ENCODE results near the gene GPANK1. TPM values are rescaled to one million over a fixed set of nuclear protein-coding genes. Genes with fewer than 3 reads are reported as not detected.
A peak's percentile ranks its signal among the peaks of the same experiment; 100 is the strongest.

Gene GPANK1
- total and polyA plus RNA-seq, 12 donors = 7.4 to 61.2 (median 17.2) TPM

DNA sequence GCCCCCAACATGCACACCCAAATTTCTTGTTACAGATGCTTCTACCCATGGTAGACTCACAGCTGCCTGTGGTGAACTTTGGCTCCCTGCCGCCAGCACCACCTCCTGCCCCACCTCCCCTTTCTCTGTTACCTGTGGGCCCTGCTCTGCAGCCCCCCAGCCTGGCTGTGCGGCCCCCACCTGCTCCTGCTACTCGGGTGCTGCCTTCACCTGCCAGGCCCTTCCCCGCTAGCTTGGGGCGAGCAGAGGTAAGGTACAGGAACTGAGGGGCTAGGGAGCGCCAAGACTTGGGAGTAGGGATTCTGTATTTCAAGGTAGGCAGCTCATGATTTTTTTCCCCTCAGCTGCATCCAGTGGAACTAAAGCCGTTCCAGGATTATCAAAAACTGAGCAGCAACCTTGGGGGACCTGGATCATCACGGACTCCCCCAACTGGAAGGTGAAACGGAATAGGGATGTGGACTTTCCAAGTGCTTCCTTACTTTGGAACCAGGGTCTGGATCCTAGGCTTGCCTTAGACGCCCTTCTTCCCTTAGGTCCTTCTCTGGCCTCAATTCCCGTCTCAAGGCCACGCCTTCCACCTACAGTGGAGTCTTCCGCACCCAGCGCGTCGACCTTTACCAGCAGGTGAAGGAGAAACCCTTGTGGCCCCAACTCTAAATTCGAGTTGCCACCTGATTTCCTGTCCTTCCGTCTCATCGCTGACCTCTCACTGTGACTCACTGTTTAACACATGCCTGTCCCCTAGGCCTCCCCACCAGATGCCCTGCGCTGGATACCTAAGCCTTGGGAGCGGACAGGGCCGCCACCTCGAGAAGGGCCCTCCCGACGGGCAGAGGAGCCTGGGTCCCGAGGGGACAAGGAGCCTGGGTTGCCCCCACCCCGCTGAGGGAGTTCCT is 27.9 kb downstream of the GPANK1 start:
- Histone ChIP-seq H3K4me1 (replicated peaks in 1 of 2) (no peaks in the 10 kb centered on the region), H3K36me3 (replicated peaks in 1 of 2) (peaks cover 0 to 98% of the 10 kb centered on the region in 2 donors), H3K9me3 (replicated peaks in 1 of 3) (no peaks in the 10 kb centered on the region), H3K4me3 (no peak overlapping the region), H3K27me3 (no peaks in the 10 kb centered on the region), H3K27ac (peak overlapping the region in 4 of 5 donors; percentile 4 to 66 (median 47))
- TF ChIP-seq POLR2A (IDR thresholded peaks at IDR 0.05) = no peak
- TF ChIP-seq, protein P1, sequence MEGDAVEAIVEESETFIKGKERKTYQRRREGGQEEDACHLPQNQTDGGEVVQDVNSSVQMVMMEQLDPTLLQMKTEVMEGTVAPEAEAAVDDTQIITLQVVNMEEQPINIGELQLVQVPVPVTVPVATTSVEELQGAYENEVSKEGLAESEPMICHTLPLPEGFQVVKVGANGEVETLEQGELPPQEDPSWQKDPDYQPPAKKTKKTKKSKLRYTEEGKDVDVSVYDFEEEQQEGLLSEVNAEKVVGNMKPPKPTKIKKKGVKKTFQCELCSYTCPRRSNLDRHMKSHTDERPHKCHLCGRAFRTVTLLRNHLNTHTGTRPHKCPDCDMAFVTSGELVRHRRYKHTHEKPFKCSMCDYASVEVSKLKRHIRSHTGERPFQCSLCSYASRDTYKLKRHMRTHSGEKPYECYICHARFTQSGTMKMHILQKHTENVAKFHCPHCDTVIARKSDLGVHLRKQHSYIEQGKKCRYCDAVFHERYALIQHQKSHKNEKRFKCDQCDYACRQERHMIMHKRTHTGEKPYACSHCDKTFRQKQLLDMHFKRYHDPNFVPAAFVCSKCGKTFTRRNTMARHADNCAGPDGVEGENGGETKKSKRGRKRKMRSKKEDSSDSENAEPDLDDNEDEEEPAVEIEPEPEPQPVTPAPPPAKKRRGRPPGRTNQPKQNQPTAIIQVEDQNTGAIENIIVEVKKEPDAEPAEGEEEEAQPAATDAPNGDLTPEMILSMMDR (IDR thresholded peaks at IDR 0.05) = no peak
- WGBS, 4 donors = 57 to 65% (median 63%) methylated on average over 17 to 27 of the region's 27 CpGs
- DNase-seq = peak in 5 of 7 donors; percentile 51 to 59 (median 58)
- intact Hi-C loops (cut with DNase I) = no loop called here

DNA sequence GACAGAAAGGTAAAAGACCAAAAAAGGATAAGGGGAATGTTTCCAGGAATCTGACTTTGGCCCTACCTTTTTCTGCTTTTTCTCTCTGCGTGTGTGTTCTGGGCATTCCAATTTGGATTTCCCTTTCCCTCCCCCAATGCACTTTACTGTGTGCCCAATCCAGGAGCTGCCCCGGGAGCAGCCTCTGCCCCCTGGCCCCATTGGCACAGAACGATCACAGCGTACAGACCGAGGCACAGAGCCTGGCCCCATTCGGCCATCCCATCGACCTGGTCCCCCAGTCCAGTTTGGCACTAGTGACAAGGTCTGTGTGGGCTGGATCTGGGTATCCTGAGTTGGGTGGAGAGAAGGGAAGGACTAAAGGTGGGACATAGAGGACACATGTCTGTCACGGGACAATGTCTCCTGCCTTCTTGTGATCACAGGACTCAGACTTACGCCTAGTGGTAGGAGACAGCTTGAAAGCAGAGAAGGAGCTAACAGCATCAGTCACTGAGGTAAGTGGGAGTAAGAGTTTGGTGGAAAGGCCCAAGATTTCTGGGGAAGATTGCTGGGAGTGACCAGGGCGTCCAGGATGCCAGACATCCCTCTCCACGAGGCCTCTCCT is 29.7 kb downstream of the GPANK1 start:
- no peak for DNase-seq
- Histone ChIP-seq H3K36me3 (replicated peaks in 1 of 2) (peaks cover 0 to 98% of the 10 kb centered on the region in 2 donors), H3K4me1 (replicated peaks in 1 of 2) (no peaks in the 10 kb centered on the region), H3K27me3 (no peaks in the 10 kb centered on the region), H3K27ac (peak overlapping the region in 1 of 5 donors; percentile 2), H3K4me3 (no peak overlapping the region), H3K9me3 (replicated peaks in 1 of 3) (no peaks in the 10 kb centered on the region)
- WGBS, 4 donors = 77 to 89% (median 82%) methylated on average over 11 of the region's 11 CpGs
- TF ChIP-seq, protein P1 (IDR thresholded peaks at IDR 0.05) = no peak
- TF ChIP-seq POLR2A (IDR thresholded peaks at IDR 0.05) = no peak
- intact Hi-C loops (cut with DNase I) = no loop called here

DNA sequence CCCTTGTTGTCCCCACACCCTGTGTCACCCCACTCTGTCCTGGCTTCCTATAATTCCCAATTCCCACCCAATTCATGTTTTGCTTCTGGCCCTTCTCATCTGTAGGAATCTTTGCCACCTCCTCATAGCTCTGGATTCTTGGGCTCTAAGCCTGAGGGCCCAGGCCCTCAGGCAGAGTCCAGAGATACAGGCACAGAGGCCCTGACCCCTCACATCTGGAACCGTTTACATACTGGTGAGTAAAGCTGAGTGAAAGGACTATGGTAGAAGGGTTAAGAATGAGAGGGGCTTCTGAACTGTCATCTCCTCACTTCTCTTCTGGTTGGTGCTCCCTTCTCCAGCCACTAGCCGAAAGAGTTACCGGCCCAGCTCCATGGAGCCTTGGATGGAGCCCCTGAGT is 30.7 kb downstream of the GPANK1 start:
- TF ChIP-seq POLR2A (IDR thresholded peaks at IDR 0.05) = no peak
- TF ChIP-seq, protein P1 (IDR thresholded peaks at IDR 0.05) = no peak
- intact Hi-C loops (cut with DNase I) = no loop called here
- DNase-seq = no peak
- 85 to 94% (median 86%) methylated on average over 3 of the region's 3 CpGs for WGBS, 4 donors
- Histone ChIP-seq H3K4me3 (no peak overlapping the region), H3K9me3 (replicated peaks in 1 of 3) (no peaks in the 10 kb centered on the region), H3K36me3 (replicated peaks in 1 of 2) (peaks cover 0 to 98% of the 10 kb centered on the region in 2 donors), H3K27ac (no peak overlapping the region), H3K27me3 (no peaks in the 10 kb centered on the region), H3K4me1 (replicated peaks in 1 of 2) (no peaks in the 10 kb centered on the region)

DNA sequence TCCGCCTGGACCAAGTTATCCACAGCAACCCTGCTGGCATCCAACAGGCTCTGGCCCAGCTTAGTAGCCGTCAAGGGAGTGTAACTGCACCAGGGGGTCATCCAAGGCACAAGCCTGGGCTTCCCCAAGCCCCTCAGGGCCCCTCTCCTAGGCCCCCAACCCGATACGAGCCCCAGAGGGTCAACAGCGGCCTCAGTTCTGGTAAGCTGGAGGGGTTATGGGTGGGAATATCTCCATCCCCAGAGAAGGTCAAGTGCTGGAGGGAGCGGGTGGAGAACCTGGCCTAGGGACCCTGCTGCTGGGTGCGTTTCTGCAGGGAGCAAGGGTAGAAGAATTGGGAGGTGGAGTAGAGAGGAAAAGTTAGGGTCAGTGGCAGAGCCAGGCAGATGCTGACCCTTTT is 31.4 kb downstream of the GPANK1 start:
- no peaks in the 10 kb centered on the region for H3K27me3 ChIP-seq
- H3K27ac ChIP-seq = no peak overlapping the region
- TF ChIP-seq, protein P1 (IDR thresholded peaks at IDR 0.05) = no peak
- no peak for TF ChIP-seq POLR2A (IDR thresholded peaks at IDR 0.05)
- 85 to 91% (median 87%) methylated on average over 2 to 7 of the region's 7 CpGs for WGBS, 4 donors
- no peak for DNase-seq
- intact Hi-C loops (cut with DNase I) = no loop called here
- no peak overlapping the region for H3K4me3 ChIP-seq
- H3K9me3 ChIP-seq (replicated peaks in 1 of 3) = no peaks in the 10 kb centered on the region
- H3K36me3 ChIP-seq (replicated peaks in 1 of 2) = peaks cover 0 to 99% of the 10 kb centered on the region in 2 donors
- no peaks in the 10 kb centered on the region for H3K4me1 ChIP-seq (replicated peaks in 1 of 2)

Measured in adrenal gland (tissue), 12 donors.